ENCODE results near the gene SLC9A1.

Gene SLC9A1

GRCh38 chr1:27070390-27071048, 84.4 kb downstream of the SLC9A1 start:
- no peaks in the 10 kb centered on the region for H3K4me1 Mint-ChIP-seq (ENCODE audit: low read depth)
- no peaks in the 10 kb centered on the region for H3K27me3 Mint-ChIP-seq (ENCODE audit: low read depth)
- H3K4me3 Mint-ChIP-seq = no peak overlapping the region
- H3K27ac Mint-ChIP-seq = no peak overlapping the region
- no peaks in the 10 kb centered on the region for H3K9me3 Mint-ChIP-seq
- H3K36me3 Mint-ChIP-seq (ENCODE audit: low read depth) = no peaks in the 10 kb centered on the region

DNA sequence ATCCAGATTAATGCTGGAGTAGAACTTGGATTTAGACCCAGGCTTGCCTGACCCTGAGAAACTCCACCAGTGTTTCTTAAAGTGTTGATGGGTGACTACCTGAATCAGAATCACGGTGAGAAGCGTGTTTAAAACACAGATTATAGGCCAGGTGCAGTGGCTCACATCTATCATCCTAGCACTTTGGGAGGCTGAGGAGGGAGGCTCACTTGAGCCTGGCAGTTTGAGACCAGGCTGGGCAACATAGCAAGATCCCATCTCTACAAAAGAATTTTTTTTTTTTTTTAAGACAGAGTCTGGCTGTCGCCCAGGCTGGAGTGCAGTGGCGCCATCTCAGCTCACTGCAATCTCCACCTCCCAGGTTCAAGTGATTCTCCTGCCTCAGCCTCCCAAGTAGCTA, 86.0 kb downstream of the SLC9A1 start:
- no peak overlapping the region for H3K4me3 Mint-ChIP-seq
- no peak overlapping the region for H3K27ac Mint-ChIP-seq
- no peaks in the 10 kb centered on the region for H3K36me3 Mint-ChIP-seq (ENCODE audit: low read depth)
- H3K4me1 Mint-ChIP-seq (ENCODE audit: low read depth) = no peaks in the 10 kb centered on the region
- H3K27me3 Mint-ChIP-seq (ENCODE audit: low read depth) = no peaks in the 10 kb centered on the region
- H3K9me3 Mint-ChIP-seq = no peaks in the 10 kb centered on the region

DNA sequence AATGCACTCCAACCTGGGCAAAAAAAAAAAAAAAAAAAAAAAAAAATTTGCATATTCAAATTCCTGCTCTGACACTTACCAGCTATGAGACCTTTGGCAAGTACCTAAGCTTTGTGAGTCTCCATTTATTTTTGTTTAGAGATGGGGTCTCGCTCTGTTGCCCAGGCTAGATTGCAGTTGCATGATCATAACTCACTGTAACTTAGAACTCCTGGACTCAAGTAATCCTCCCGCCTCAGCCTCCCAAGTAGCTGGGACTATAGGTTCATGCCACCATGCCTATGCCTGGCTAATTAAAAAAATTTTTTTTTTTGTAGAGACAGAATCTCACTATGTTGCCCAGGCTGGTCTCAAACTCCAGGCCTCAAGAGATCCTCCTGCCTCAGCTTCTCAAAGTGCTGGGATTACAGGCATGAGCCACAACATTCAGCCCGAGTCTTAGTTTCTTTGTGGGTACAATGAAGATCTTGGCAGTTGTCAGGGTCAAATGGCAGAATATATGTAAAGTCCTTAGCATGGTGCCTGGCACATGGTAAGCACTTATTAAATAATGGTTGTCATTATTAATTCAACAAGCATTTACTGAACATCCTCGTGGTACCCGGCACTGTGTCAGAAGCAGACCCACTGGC, 88.8 kb downstream of the SLC9A1 start:
- Mint-ChIP-seq H3K9me3 (no peaks in the 10 kb centered on the region), H3K36me3 (ENCODE audit: low read depth) (no peaks in the 10 kb centered on the region), H3K4me1 (ENCODE audit: low read depth) (no peaks in the 10 kb centered on the region), H3K27me3 (ENCODE audit: low read depth) (no peaks in the 10 kb centered on the region), H3K4me3 (no peak overlapping the region), H3K27ac (no peak overlapping the region)

GRCh38 chr1:27060891-27061290, 94.0 kb downstream of the SLC9A1 start:
- no peaks in the 10 kb centered on the region for H3K4me1 Mint-ChIP-seq (ENCODE audit: low read depth)
- H3K9me3 Mint-ChIP-seq = no peaks in the 10 kb centered on the region
- H3K36me3 Mint-ChIP-seq (ENCODE audit: low read depth) = no peaks in the 10 kb centered on the region
- H3K27ac Mint-ChIP-seq = no peak overlapping the region
- no peak overlapping the region for H3K4me3 Mint-ChIP-seq
- H3K27me3 Mint-ChIP-seq (ENCODE audit: low read depth) = no peaks in the 10 kb centered on the region

GRCh38 chr1:27058966-27059669, 95.8 kb downstream of the SLC9A1 start:
- H3K4me1 Mint-ChIP-seq (ENCODE audit: low read depth) = no peaks in the 10 kb centered on the region
- no peaks in the 10 kb centered on the region for H3K27me3 Mint-ChIP-seq (ENCODE audit: low read depth)
- H3K4me3 Mint-ChIP-seq = no peak overlapping the region
- no peak overlapping the region for H3K27ac Mint-ChIP-seq
- no peaks in the 10 kb centered on the region for H3K9me3 Mint-ChIP-seq
- H3K36me3 Mint-ChIP-seq (ENCODE audit: low read depth) = no peaks in the 10 kb centered on the region

- Mint-ChIP-seq H3K9me3 (no peaks in the 10 kb centered on the region), H3K27ac (no peak overlapping the region), H3K4me3 (no peak overlapping the region), H3K36me3 (ENCODE audit: low read depth) (no peaks in the 10 kb centered on the region), H3K4me1 (ENCODE audit: low read depth) (no peaks in the 10 kb centered on the region), H3K27me3 (ENCODE audit: low read depth) (no peaks in the 10 kb centered on the region)
Observed at GRCh38 chr1:27057801-27058625, 96.9 kb downstream of the SLC9A1 start.

DNA sequence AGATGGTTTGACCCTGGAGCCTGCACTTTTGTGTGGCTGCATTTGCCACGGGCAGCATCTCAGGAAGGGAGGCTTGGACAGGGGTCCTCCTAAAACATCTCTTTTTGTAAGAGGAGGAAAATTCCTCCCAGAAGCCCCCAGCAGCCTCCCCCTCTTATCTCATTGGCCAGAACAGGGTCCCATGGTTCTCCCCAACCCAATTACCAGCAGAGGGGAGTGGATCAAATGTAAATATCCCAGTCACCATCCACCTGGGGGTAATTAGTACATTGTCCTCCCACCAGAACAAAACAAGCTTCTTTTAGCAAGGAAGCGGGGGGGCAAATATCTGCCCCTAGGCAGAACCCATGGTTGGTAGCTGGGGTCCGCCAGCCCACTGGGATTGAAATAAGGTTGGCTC, 97.5 kb downstream of the SLC9A1 start:
- no peaks in the 10 kb centered on the region for H3K4me1 Mint-ChIP-seq (ENCODE audit: low read depth)
- H3K9me3 Mint-ChIP-seq = no peaks in the 10 kb centered on the region
- H3K27me3 Mint-ChIP-seq (ENCODE audit: low read depth) = no peaks in the 10 kb centered on the region
- no peaks in the 10 kb centered on the region for H3K36me3 Mint-ChIP-seq (ENCODE audit: low read depth)
- no peak overlapping the region for H3K4me3 Mint-ChIP-seq
- no peak overlapping the region for H3K27ac Mint-ChIP-seq

- no peaks in the 10 kb centered on the region for H3K27me3 Mint-ChIP-seq (ENCODE audit: low read depth)
- H3K9me3 Mint-ChIP-seq = no peaks in the 10 kb centered on the region
- no peaks in the 10 kb centered on the region for H3K4me1 Mint-ChIP-seq (ENCODE audit: low read depth)
- H3K4me3 Mint-ChIP-seq = no peak overlapping the region
- H3K36me3 Mint-ChIP-seq (ENCODE audit: low read depth) = no peaks in the 10 kb centered on the region
- H3K27ac Mint-ChIP-seq = no peak overlapping the region
Observed at GRCh38 chr1:27053977-27054753, 100.8 kb downstream of the SLC9A1 start.

- Mint-ChIP-seq H3K4me1 (ENCODE audit: low read depth) (no peaks in the 10 kb centered on the region), H3K36me3 (ENCODE audit: low read depth) (no peaks in the 10 kb centered on the region), H3K27me3 (ENCODE audit: low read depth) (no peaks in the 10 kb centered on the region)
Observed at GRCh38 chr1:27052527-27052926, 102.4 kb downstream of the SLC9A1 start.

GRCh38 chr1:27049607-27050006, 105.3 kb downstream of the SLC9A1 start:
- no peaks in the 10 kb centered on the region for H3K9me3 Mint-ChIP-seq
- H3K4me1 Mint-ChIP-seq (ENCODE audit: low read depth) = peaks cover 17% of the 10 kb centered on the region
- H3K36me3 Mint-ChIP-seq (ENCODE audit: low read depth) = no peaks in the 10 kb centered on the region
- no peak overlapping the region for H3K4me3 Mint-ChIP-seq
- no peak overlapping the region for H3K27ac Mint-ChIP-seq
- H3K27me3 Mint-ChIP-seq (ENCODE audit: low read depth) = no peaks in the 10 kb centered on the region

More at GRCh38 chr1:27052527-27052926, 102.4 kb downstream of the SLC9A1 start:
- H3K9me3 Mint-ChIP-seq = no peaks in the 10 kb centered on the region
- no peak overlapping the region for H3K27ac Mint-ChIP-seq
- H3K4me3 Mint-ChIP-seq = no peak overlapping the region

DNA sequence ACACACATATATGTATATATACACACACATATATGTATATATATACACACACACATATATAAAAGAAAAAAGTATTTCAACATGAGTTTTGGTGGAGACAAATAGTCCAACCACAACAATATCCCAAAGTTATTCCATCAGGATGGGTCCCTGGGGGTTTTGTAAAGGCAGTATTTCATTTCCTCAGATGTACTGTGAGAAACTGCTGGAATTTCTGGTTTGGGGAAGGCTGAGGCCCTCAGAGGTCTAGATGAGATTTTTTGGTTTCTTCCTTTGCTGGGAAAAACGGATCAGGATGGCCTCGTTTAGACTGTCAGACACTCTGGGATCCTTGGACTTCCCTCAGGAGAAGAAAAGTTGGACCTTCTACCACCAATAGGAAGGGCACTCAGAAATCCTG, 105.8 kb downstream of the SLC9A1 start:
- Mint-ChIP-seq H3K4me1 (ENCODE audit: low read depth) (peaks cover 20% of the 10 kb centered on the region), H3K36me3 (ENCODE audit: low read depth) (no peaks in the 10 kb centered on the region), H3K27me3 (ENCODE audit: low read depth) (no peaks in the 10 kb centered on the region), H3K4me3 (no peak overlapping the region), H3K27ac (no peak overlapping the region), H3K9me3 (no peaks in the 10 kb centered on the region)

Measured in T-helper 1 cell treated with Interleukin-12 subunit alpha and Interleukin-12 subunit beta and Interleukin-4 antibody, amounts not matched to agents 30 μg/mL and 1 μg/mL, for 36 hours (primary cell).